Esophagus squamous epithelium (tissue), 4 donors: Measurements from ENCODE around the gene DLGAP4.

Source experiments
- POLR2A ChIP-seq, 4 donors: fragments of 450-650 bp; IDR thresholded peaks; one replicate each; pipeline ENCODE4 v1.6.1; 2017; ENCODE audit warnings: antibody characterized with exemption in 4 of 4, mild to moderate bottlenecking in 4 of 4, moderate library complexity in 3 of 4
- TF ChIP-seq, protein P1 (sequence below), 6 experiments: fragments of 450-650 bp in 4 of 6; fragments of 200-600 bp in 2 of 6; sonication (generic) in 2 of 6; IDR thresholded peaks; one replicate each; pipeline ENCODE4 v1.5.1; 2016 to 2019; ENCODE audit warnings: antibody characterized with exemption in 6 of 6, mild to moderate bottlenecking in 4 of 6, moderate library complexity in 4 of 6

- TF ChIP-seq, protein P1, sequence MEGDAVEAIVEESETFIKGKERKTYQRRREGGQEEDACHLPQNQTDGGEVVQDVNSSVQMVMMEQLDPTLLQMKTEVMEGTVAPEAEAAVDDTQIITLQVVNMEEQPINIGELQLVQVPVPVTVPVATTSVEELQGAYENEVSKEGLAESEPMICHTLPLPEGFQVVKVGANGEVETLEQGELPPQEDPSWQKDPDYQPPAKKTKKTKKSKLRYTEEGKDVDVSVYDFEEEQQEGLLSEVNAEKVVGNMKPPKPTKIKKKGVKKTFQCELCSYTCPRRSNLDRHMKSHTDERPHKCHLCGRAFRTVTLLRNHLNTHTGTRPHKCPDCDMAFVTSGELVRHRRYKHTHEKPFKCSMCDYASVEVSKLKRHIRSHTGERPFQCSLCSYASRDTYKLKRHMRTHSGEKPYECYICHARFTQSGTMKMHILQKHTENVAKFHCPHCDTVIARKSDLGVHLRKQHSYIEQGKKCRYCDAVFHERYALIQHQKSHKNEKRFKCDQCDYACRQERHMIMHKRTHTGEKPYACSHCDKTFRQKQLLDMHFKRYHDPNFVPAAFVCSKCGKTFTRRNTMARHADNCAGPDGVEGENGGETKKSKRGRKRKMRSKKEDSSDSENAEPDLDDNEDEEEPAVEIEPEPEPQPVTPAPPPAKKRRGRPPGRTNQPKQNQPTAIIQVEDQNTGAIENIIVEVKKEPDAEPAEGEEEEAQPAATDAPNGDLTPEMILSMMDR (IDR thresholded peaks at IDR 0.05), result no peak
- TF ChIP-seq POLR2A (IDR thresholded peaks at IDR 0.05), result no peak
These were observed 269.9 kb downstream of the DLGAP4 start for GRCh38 chr20:36576081-36576445.
